ENCODE data around the gene RFX2.

RFX2 gene

GRCh38 chr19:5978606-5979552 is 131.4 kb downstream of the RFX2 start:
- H4K20me1 ChIP-seq (ENCODE audit: low read depth, low read length) = no peaks in the 10 kb centered on the region; the same call in 1 of the 2 replicates
- 0 out of 2 replicates have a peak, but pooled peaks cover 8% of the 10 kb centered on the region for H3F3A ChIP-seq (ENCODE audit: insufficient read depth)
- peak overlapping the region; percentile 77 for H3K27ac ChIP-seq (ENCODE audit: low read depth, low read length)
- peak overlapping the region; percentile 94 for H3K4me2 ChIP-seq (ENCODE audit: low read depth, low read length, poor library complexity, severe bottlenecking)
- H3K27me3 ChIP-seq (ENCODE audit: low read length) = no peaks in the 10 kb centered on the region
- peak overlapping the region; percentile 99 for H3K9ac ChIP-seq (ENCODE audit: low read length)
- H3K36me3 ChIP-seq (ENCODE audit: low read length) = no peaks in the 10 kb centered on the region
- H3K9me2 ChIP-seq (replicated peaks; ENCODE audit: insufficient read depth, low read length) = no peaks in the 10 kb centered on the region
- peak overlapping the region; percentile 77 for H2AFZ ChIP-seq (ENCODE audit: low read depth, low read length, severe bottlenecking)
- H3K4me3 ChIP-seq (ENCODE audit: insufficient read depth, low read length, poor library complexity, severe bottlenecking) = peak overlapping the region; percentile 94
- H3K79me2 ChIP-seq (ENCODE audit: insufficient read depth, low read length) = peaks cover 63% of the 10 kb centered on the region
- TF ChIP-seq EZH2phosphoT487 (conservative IDR thresholded peaks at IDR 0.05; ENCODE audit: low read length) (no peak), CTCF (IDR thresholded peaks at IDR 0.05; ENCODE audit: insufficient read depth, low read length, poor library complexity, severe bottlenecking) (no peak)
- H3K9me3 ChIP-seq (ENCODE audit: insufficient read depth, low read length) = no peaks in the 10 kb centered on the region

GRCh38 chr19:5977785-5978605 is 132.3 kb downstream of the RFX2 start, which contains the start of gene RANBP3:
Gene RANBP3 (minus strand): TSS chr19:5978140. CDS start chr19:5978082, 58 bp downstream.
- peak within 1 kb of the TSS; percentile 95 for H3K4me3 ChIP-seq (ENCODE audit: insufficient read depth, low read length, poor library complexity, severe bottlenecking)
- H3K36me3 ChIP-seq (ENCODE audit: low read length) = no peaks in the 10 kb centered on the region
- peak within 1 kb of the TSS; percentile 77 for H2AFZ ChIP-seq (ENCODE audit: low read depth, low read length, severe bottlenecking)
- peak within 1 kb of the TSS; percentile 77 for H3K27ac ChIP-seq (ENCODE audit: low read depth, low read length)
- no peaks in the 10 kb centered on the region for H3K27me3 ChIP-seq (ENCODE audit: low read length)
- H3K9me3 ChIP-seq (ENCODE audit: insufficient read depth, low read length) = no peaks in the 10 kb centered on the region
- no peaks in the 10 kb centered on the region for H3K9me2 ChIP-seq (replicated peaks; ENCODE audit: insufficient read depth, low read length)
- peak within 1 kb of the TSS; percentile 97 for H3K4me2 ChIP-seq (ENCODE audit: low read depth, low read length, poor library complexity, severe bottlenecking)
- TF ChIP-seq CTCF (IDR thresholded peaks at IDR 0.05; ENCODE audit: insufficient read depth, low read length, poor library complexity, severe bottlenecking) (no peak), EZH2phosphoT487 (conservative IDR thresholded peaks at IDR 0.05; ENCODE audit: low read length) (no peak)
- H4K20me1 ChIP-seq (ENCODE audit: low read depth, low read length) = no peaks in the 10 kb centered on the region; the same call in 1 of the 2 replicates
- H3F3A ChIP-seq (ENCODE audit: insufficient read depth) = 0 out of 2 replicates have a peak, but pooled peaks cover 8% of the 10 kb centered on the region
- peak within 1 kb of the TSS; percentile 99 for H3K9ac ChIP-seq (ENCODE audit: low read length)
- peaks cover 72% of the 10 kb centered on the region for H3K79me2 ChIP-seq (ENCODE audit: insufficient read depth, low read length)

- no peaks in the 10 kb centered on the region for H3K27me3 ChIP-seq (ENCODE audit: low read length)
- no peaks in the 10 kb centered on the region for H3K9me3 ChIP-seq (ENCODE audit: insufficient read depth, low read length)
- 0 out of 2 replicates have a peak, but pooled peaks cover 8% of the 10 kb centered on the region for H3F3A ChIP-seq (ENCODE audit: insufficient read depth)
- peak overlapping the region; percentile 4 for H2AFZ ChIP-seq (ENCODE audit: low read depth, low read length, severe bottlenecking)
- H3K9ac ChIP-seq (ENCODE audit: low read length) = peak overlapping the region; percentile 99
- peak overlapping the region; percentile 95 for H3K4me3 ChIP-seq (ENCODE audit: insufficient read depth, low read length, poor library complexity, severe bottlenecking)
- peaks cover 3% of the 10 kb centered on the region; the same call in 1 of the 2 replicates for H4K20me1 ChIP-seq (ENCODE audit: low read depth, low read length)
- H3K9me2 ChIP-seq (replicated peaks; ENCODE audit: insufficient read depth, low read length) = no peaks in the 10 kb centered on the region
- H3K4me2 ChIP-seq (ENCODE audit: low read depth, low read length, poor library complexity, severe bottlenecking) = peak overlapping the region; percentile 97
- H3K36me3 ChIP-seq (ENCODE audit: low read length) = no peaks in the 10 kb centered on the region
- H3K27ac ChIP-seq (ENCODE audit: low read depth, low read length) = peak overlapping the region; percentile 63
- peaks cover 79% of the 10 kb centered on the region for H3K79me2 ChIP-seq (ENCODE audit: insufficient read depth, low read length)
- TF ChIP-seq EZH2phosphoT487 (conservative IDR thresholded peaks at IDR 0.05; ENCODE audit: low read length) (no peak), CTCF (IDR thresholded peaks at IDR 0.05; ENCODE audit: insufficient read depth, low read length, poor library complexity, severe bottlenecking) (no peak)
These were observed 133.0 kb downstream of the RFX2 start for GRCh38 chr19:5977222-5977784.
